ENCODE results near the gene ANKRD27. TPM values are rescaled to one million over a fixed set of nuclear protein-coding genes. Genes with fewer than 3 reads are reported as not detected.

The ANKRD27 gene
- total RNA-seq, 1 experiment from 2014 or later, result 48.1 TPM

DNA sequence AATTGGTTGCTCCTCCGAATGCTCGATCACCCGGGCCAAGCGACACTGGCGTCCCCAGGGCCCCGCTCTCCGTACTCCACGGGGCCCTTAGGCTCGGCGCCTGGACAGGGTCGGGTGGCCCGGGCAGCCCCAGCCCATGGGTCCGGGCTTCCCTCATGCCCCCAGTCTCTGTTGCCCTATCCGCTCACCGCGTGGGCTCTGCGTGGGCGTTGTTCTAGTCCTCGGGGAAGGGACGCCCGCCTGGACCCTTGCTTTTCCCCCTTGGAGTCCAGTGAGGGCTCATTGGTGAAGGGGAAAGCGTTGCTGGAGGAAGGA, 45.9 kb upstream of the ANKRD27 start:
- no peak overlapping the region for H3K4me3 ChIP-seq (replicated peaks in 1 of 2; ENCODE audit: low read depth in 1 of 2, low read length in 2 of 2)
- H3K27ac ChIP-seq (ENCODE audit: low read depth, low read length), result no peak overlapping the region
- no peaks in the 10 kb centered on the region for H3K9me3 ChIP-seq (ENCODE audit: control insufficient read depth in 1 of 2, insufficient read depth in 1 of 2, low read depth in 1 of 2, low read length in 2 of 2)
- H3K4me2 ChIP-seq (ENCODE audit: low read length), result no peak overlapping the region
- RAD21 ChIA-PET (ENCODE audit: low non-redundant PET in 1 of 2, low total read pairs in 2 of 2, uncharacterized antibody in 2 of 2, unreplicated experiment in 2 of 2), result interaction anchor here in 1 of 2 experiments (0.6 kb wide), 1 partner anchor 405 kb away, joined by 4 read pairs; no protein-coding TSS in a partner anchor
- H3K4me1 ChIP-seq (ENCODE audit: control insufficient read depth in 1 of 2, insufficient read depth in 2 of 2, low read length in 2 of 2), result no peaks in the 10 kb centered on the region
- BruUV-seq (replicated peaks), result no TSS peak
- H3K79me2 ChIP-seq (ENCODE audit: insufficient read depth, low read length), result no peaks in the 10 kb centered on the region
- ATAC-seq, result no peak
- no peak for TF ChIP-seq SRF (IDR thresholded peaks at IDR 0.05; ENCODE audit: low read depth)
- no peak for TF ChIP-seq TCF7L2 (IDR thresholded peaks at IDR 0.05; ENCODE audit: borderline replicate concordance, extremely low read depth, insufficient read depth, insufficient read length)
- no peak for TF ChIP-seq ZNF274 (IDR thresholded peaks at IDR 0.05; ENCODE audit: low read depth, low read length)
- no peak for TF ChIP-seq EZH2 (IDR thresholded peaks at IDR 0.05)
- TF ChIP-seq JUND (IDR thresholded peaks at IDR 0.05), result no peak
- TF ChIP-seq YY1 (IDR thresholded peaks at IDR 0.05; ENCODE audit: extremely low read depth, insufficient replicate concordance, low read depth, low read length), result no peak
- no peak for TF ChIP-seq MAX (IDR thresholded peaks at IDR 0.05)
- no peak for TF ChIP-seq POLR2A (IDR thresholded peaks at IDR 0.05; ENCODE audit: borderline replicate concordance, extremely low read depth, insufficient read depth, insufficient read length)
- TF ChIP-seq RAD21 (IDR thresholded peaks at IDR 0.05; ENCODE audit: low read depth), result no peak
- no peak for TF ChIP-seq ZFX (IDR thresholded peaks at IDR 0.05)
- TF ChIP-seq CEBPB (IDR thresholded peaks at IDR 0.05; ENCODE audit: low read depth), result no peak
- TF ChIP-seq FOSL1 (IDR thresholded peaks at IDR 0.05; ENCODE audit: low read depth), result no peak
- TF ChIP-seq POLR2AphosphoS5 (IDR thresholded peaks at IDR 0.05; ENCODE audit: low read depth, low read length), result no peak
- no peak for TF ChIP-seq SIN3A (IDR thresholded peaks at IDR 0.05; ENCODE audit: low read depth)
- TF ChIP-seq, protein P1, sequence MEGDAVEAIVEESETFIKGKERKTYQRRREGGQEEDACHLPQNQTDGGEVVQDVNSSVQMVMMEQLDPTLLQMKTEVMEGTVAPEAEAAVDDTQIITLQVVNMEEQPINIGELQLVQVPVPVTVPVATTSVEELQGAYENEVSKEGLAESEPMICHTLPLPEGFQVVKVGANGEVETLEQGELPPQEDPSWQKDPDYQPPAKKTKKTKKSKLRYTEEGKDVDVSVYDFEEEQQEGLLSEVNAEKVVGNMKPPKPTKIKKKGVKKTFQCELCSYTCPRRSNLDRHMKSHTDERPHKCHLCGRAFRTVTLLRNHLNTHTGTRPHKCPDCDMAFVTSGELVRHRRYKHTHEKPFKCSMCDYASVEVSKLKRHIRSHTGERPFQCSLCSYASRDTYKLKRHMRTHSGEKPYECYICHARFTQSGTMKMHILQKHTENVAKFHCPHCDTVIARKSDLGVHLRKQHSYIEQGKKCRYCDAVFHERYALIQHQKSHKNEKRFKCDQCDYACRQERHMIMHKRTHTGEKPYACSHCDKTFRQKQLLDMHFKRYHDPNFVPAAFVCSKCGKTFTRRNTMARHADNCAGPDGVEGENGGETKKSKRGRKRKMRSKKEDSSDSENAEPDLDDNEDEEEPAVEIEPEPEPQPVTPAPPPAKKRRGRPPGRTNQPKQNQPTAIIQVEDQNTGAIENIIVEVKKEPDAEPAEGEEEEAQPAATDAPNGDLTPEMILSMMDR (IDR thresholded peaks at IDR 0.05 in 2 of 3, conservative IDR thresholded peaks at IDR 0.05 in 1 of 3; ENCODE audit: borderline replicate concordance in 1 of 3, insufficient read depth in 1 of 3, low read depth in 2 of 3, low read length in 2 of 3), result no peak
- no peak for TF ChIP-seq EGR1 (IDR thresholded peaks at IDR 0.05; ENCODE audit: low read depth)
- TF ChIP-seq SP1 (IDR thresholded peaks at IDR 0.05; ENCODE audit: low read depth), result no peak
- no peak for TF ChIP-seq ZBTB33 (IDR thresholded peaks at IDR 0.05; ENCODE audit: extremely low read depth, insufficient replicate concordance, low read length)
- no peak for TF ChIP-seq ATF3 (IDR thresholded peaks at IDR 0.05)
- POLR2A ChIA-PET, result no interaction called here
- DNase-seq (ENCODE audit: low read depth, low spot score), result no peak
- H3K9me2 ChIP-seq (ENCODE audit: insufficient read depth), result no peaks in the 10 kb centered on the region
- H3K36me3 ChIP-seq (ENCODE audit: control insufficient read depth in 1 of 2, insufficient read depth in 2 of 2, low read length in 2 of 2), result no peaks in the 10 kb centered on the region
- no peak overlapping the region for H3K9ac ChIP-seq (ENCODE audit: low read length)
- CTCF ChIA-PET, result no interaction called here
- no peaks in the 10 kb centered on the region for H4K20me1 ChIP-seq (ENCODE audit: insufficient read depth)
- intact Hi-C loops (cut with micrococcal nuclease), result no loop called here
- H3K27me3 ChIP-seq (ENCODE audit: insufficient read depth, low read length), result no peaks in the 10 kb centered on the region
- H2AFZ ChIP-seq (ENCODE audit: low read depth, low read length, poor library complexity, severe bottlenecking), result no peak overlapping the region
